Stimulated activated CD4-positive, alpha-beta T cell treated with anti-CD3 and anti-CD28 coated beads, Interleukin-1b, Interleukin-23, amount 100 ng/mL, for 4 hours (primary cell): ENCODE results near the gene PLAAT4.
"Not testable (repeated sequence)": the region's sequence is repeated elsewhere in the genome, so short reads cannot be mapped to it uniquely, and the experiment has no call there.

Experiments used
- DNase-seq, 2 donors: peaks; one replicate each; pipeline ENCODE4 v3.0.0-alpha.2; 2020; ENCODE audit warnings: low read depth in 2 of 2

PLAAT4 gene

DNA sequence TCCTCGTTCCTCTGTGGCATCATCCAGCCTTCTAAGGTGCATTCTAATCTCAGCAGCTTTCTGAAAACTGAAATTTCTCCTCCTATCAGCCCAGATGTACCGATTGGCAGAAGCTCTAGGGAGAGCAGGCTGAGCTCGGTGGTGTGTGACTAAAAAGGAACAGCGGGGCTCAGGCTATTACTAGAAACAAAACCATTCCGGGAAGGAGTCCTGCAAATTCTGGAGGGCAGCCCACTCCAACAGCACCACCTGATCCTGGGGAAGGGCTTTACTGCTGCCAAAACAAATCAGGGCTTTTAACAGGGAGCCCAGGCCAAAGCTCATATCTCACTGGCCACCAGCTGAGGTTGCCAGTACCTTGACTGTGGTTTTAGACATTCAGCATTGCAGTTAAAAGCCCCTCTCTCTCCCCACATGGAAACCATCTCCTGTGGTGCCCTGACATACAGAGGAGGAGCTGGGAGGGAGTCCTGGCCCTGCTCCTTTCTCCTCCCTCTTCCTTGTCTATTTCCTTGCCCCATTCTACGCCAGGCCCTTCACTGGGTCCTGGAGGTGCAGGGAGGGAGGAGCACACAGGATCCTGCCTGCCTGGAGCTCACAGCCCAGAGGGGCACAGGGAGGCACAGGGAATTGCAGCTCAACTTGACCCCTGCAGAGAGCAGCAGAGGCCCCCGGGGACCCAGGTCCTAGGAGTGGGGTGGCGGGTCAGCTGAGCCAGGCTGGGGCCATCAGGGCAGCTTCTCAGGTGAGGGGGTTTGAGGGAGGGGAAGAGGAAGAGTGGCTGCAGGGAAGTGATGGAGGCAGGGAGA, 889 bp downstream of the PLAAT4 start:
- DNase-seq, result no peak

DNA sequence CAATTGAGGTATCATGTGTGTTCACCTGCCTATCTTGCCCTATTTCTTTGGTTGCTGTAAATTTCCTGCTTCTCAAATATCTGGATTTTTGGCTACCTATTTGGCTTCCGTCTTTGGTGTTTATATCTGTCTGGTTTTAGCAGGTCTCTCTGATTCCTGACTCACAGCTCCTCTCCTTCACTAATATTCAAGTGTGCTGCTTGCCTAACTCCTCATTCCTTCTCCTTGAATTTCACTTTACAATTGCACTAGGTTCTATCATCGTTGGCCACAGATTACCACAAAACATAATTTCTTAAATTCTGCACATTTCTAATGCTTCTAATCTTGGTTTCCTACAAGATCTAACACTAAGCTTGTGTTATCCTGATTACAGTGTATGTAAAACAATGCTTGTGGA, 5.9 kb downstream of the PLAAT4 start:
- not testable (repeated sequence) for DNase-seq

- no peak for DNase-seq
These were observed 7.1 kb downstream of the PLAAT4 start for GRCh38 chr11:63543711-63544110.

DNA sequence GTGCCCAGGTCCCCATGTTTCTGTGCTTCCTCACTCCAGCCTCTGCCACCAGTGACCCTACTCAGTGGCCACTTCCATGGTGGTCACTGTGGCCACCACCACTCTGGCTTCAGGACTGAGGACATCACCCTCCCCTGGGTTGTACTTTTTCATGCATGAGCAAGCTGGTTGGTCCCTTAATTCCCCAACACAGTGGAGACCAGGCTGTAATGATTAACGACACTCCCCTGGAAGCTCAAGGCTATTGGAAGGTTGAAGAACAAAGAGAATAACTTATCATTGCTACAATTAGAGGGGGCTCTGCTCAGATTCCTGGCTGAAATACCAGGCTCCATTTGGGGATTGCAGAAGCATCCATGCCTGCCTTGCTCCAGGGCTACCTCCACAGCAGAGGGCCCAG, 10.5 kb downstream of the PLAAT4 start:
- DNase-seq, result no peak

DNA sequence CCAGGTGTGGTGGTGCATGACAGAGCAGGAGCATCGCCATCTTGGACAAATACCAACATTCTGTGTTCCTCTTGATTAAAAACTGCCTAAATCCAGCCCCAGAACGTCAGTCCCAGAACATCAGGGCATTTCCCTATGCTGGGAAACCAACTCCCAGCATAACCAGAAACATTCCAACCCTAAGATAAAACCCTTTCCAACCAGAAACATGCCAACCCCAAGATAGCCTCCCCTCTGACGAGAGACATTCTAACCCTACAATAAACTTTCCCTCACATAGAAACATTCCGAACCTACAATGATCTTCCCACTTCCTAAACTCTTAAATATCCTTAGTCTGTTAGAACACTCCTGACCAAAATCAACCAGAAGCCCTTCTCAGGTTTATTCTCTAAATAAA, 11.6 kb downstream of the PLAAT4 start:
- no peak for DNase-seq

DNA sequence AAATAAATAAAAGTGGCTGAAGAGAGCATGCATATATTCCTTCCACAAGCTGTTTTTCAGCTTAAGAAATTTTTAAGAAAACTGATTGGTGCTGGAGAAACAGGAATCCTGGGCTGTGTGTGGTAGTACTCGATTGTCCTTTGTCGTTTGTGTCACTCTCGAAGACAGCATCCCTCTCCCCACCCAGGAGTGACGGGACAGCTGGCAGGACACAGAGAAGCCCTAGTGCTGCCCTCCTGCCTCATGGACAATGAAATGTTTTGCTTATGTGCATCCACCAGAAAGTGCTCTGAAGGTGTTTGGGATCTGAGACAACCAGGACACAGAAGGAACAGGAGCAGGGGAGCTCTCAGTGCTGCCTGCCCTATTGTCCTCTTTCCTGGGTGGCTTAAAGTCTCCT, 12.8 kb downstream of the PLAAT4 start:
- no peak for DNase-seq

- not testable (repeated sequence) for DNase-seq
These were observed 13.6 kb downstream of the PLAAT4 start for GRCh38 chr11:63550156-63550700.

DNA sequence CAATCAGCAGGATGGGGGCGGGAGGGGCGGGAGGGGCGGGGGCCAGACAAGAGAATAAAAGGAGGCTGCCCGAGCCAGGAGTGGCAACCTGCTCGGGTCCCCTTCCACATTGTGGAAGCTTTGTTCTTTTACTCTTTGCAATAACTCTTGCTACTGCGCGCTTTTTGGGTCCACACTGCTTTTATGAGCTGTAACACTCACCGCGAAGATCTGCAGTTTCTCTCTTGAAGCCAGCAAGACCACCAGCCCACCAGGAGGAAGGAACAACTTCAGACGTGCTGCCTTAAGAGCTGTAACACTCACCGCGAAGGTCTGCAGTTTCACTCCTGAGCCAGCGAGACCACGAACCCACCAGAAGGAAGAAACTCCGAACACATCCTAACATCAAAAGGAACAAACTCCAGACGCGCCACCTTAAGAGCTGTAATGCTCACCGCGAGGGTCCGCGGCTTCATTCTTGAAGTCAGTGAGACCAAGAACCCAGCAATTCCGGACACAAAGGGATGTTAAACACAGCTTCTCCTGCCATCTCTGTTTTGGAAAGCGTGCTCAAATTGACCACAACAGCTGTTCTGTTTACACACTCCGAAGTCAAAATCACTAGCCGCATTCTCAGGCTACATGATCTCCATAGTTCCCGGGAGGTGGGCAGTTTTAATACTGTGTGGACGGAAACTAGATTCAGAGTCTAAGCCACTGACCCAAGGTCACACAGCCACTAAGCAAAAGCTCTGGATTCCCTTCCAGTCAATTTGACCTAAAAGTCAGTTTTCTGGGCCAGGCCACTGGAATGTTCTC, 14.7 kb downstream of the PLAAT4 start:
- DNase-seq, result no peak

- no peak for DNase-seq
These were observed 15.3 kb downstream of the PLAAT4 start for GRCh38 chr11:63551889-63552266.

GRCh38 chr11:63552921-63553320, 16.3 kb downstream of the PLAAT4 start:
- DNase-seq, result no peak

- DNase-seq, result peak in 1 of 2 donors; percentile 29
These were observed 17.2 kb downstream of the PLAAT4 start for GRCh38 chr11:63553759-63554158.

DNA sequence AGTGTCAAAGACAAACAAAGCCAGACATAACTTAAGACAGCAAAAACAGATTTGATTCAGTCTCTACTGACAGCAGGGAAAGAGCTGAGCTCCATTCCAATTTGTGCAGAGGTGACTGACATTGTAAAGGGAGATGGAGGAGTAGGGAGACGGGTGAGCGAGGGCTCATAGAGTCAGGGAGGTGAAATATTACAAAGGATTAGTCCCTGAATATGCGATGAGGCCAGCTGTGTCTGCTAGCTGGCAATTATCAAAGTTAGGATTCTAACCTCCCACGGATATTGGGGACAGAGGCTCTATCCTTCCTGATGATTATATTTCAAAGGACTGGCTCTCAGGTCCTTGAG, 18.2 kb downstream of the PLAAT4 start:
- no peak for DNase-seq

- no peak for DNase-seq
These were observed 19.9 kb downstream of the PLAAT4 start for GRCh38 chr11:63556404-63557013.

DNA sequence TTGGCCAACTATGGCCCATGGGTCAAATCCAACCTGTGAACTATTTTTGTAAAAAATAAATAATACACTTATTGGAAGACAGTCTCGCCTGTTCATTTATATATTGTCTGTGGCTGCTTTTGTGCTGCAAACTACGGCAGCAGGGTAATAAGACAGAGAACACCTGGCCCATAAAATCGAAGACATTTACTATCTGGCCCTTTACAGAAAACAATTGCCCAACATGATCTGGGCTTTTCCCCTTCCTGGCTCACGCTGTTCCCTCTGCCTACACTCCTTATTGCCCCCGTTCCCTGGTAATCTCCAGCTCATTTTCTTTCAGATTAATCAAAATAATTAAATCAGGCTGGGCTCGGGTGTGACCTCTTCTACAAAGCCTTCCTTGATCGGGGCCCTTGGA, 21.0 kb downstream of the PLAAT4 start:
- no peak for DNase-seq

GRCh38 chr11:63558459-63559157, 22.0 kb downstream of the PLAAT4 start:
- no peak for DNase-seq

DNA sequence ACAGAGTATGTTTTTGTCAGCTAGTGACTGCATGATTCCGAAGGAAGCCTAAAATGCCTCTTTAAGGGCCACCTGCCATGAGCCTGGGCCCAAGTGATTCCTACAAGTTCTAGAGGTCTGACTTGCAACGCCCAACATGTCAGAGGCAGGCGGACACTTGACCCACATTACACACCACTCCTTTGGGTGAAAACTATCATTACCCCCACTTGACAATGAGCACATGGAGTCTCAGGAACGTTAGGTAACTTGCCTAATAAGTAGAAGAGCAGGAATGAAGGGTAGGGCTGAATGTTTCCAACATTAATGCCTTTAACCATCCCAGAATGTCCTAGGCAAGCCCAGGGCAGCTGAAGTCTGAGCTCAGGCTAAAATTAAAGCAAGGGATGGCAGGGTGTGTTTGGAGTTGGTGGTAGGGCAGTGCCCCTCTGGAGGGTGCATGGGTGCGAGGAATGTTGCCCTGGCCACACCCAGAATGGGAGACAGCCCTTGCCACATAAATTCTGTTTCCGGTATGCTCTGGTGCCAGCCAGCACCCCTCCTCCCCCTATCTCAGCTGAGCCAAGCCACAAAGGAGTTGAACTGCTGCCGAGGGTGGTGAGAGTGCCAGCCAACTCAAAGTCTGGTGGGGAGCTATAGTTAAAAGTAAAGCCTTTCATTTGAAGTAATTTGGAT, 24.0 kb downstream of the PLAAT4 start:
- DNase-seq, result no peak

DNA sequence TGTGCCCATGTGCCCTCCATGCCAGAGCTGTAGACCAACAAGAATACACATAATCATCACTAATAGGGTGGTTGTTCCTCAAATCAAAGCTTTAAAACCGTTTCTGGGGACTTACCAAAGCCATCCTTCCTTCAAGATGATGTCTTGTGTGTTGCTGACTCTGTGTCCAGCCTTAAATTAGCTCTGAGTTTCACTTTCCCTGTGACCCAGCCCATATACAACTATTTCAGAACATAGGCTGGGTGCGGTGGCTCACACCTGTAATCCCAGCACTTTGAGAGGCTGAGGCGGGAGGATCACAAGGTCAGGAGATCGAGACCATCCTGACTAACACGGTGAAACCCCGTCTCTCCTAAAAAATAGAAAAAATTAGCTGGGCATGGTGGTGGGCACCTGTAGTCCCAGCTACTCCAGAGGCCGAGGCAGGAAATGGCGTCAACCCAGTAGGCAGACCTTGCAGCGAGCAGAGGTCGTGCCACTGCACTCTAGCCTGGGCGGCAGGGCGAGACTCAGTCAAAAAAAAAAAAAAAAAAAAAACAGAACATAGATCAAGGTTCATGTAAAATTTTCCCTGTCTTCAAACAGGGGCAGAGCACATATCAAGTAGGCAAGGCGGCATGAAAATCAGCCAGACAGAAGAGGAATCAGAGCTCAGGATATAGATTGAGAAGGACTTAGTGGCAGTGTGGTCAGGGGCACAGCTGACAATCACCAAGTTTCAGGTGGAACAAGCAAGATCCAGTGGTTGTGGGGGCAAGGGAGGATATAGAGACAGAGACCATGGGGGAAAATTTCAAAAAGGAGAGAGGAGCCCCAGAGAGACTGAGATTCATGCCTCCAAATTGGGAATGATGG, 26.8 kb downstream of the PLAAT4 start, which contains the start of gene PLAAT2:
TSS of gene PLAAT2 (minus strand) at position 179 of the 855 bp plus-strand sequence. CDS start at position 124, 55 bp downstream.
- no peak for DNase-seq

- DNase-seq, result no peak
These were observed 27.6 kb downstream of the PLAAT4 start for GRCh38 chr11:63564056-63564774.

DNA sequence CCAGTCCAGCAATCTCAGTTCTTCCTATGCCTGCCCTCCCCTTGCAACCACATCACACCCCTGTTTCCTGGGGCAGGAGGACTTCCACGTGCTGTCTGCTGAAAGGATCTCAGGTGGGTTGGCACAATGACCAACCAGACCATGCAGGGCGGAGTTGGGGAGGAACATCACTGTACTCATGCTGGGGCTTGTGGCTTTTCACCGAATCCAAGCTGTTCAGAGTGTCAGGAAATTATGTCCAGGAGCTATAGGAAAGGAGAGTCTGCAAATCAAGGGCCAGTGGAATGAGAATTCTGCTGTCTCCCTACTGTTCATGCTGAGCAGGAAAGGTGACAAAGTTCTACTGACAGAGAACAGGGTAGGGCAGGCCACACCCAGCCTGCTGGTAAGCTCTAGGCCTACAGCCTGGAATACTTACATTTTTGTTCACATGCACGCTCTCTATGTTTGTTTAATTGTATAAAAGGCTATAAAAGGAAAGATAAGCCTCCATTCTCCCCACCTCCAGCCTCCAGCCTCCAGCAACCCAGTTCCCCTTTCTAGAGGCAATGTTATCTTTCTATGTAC, 28.3 kb downstream of the PLAAT4 start:
- DNase-seq, result no peak
